Keratinocyte (primary cell): ENCODE data around the gene NLRP10. TPM values are rescaled to one million over a fixed set of nuclear protein-coding genes. Genes with fewer than 3 reads are reported as not detected.

Source experiments
- DNase-seq: peaks from one replicate; pipeline ENCODE4 v3.0.0-alpha.2; 2011; ENCODE audit warnings: low read depth, missing footprints, low spot score
- FAIRE-seq: peaks from 2 replicates; lab custom pipeline; 2011; peaks lifted over from hg19 to GRCh38; lab: Jason Lieb, UNC
- H2AFZ ChIP-seq: 2 replicates; pipeline ENCODE4 v1.6.0; 2012; ENCODE audit warnings: low read length, control low read depth, inconsistent platforms; ENCODE audit not compliant: control insufficient read depth
- H3K27ac ChIP-seq: 2 replicates; pipeline ENCODE4 v1.5.1; 2011; ENCODE audit warnings: low read length; ENCODE audit not compliant: control insufficient read depth, insufficient read depth
- H3K27me3 ChIP-seq: 3 replicates; pipeline ENCODE4 v1.6.0; 2011; ENCODE audit warnings: low read length; ENCODE audit not compliant: control insufficient read depth, insufficient read depth; ENCODE audit errors: extremely low read depth
- H3K36me3 ChIP-seq, 2 experiments: 2 replicates in 1 of 2; 3 replicates in 1 of 2; pipeline ENCODE4 v1.5.1; 2011; ENCODE audit warnings: low read length in 2 of 2, mild to moderate bottlenecking in 1 of 2; ENCODE audit not compliant: control insufficient read depth in 2 of 2, insufficient read depth in 2 of 2; ENCODE audit errors: extremely low read depth in 1 of 2
- H3K4me1 ChIP-seq: 3 replicates; pipeline ENCODE4 v1.5.1; 2011; ENCODE audit warnings: low read length; ENCODE audit not compliant: control insufficient read depth, insufficient read depth; ENCODE audit errors: extremely low read depth
- H3K4me2 ChIP-seq: 3 replicates; pipeline ENCODE4 v1.6.0; 2011; ENCODE audit warnings: low read depth, low read length; ENCODE audit not compliant: control insufficient read depth, insufficient read depth; ENCODE audit errors: extremely low read depth
- H3K4me3 ChIP-seq, 3 experiments: fragments of 200-600 bp in 1 of 3; sonication (generic) in 1 of 3; 2 replicates in 2 of 3; 3 replicates in 1 of 3; pipeline ENCODE4 v1.5.1; 2011 to 2016; ENCODE audit warnings: low read length in 3 of 3, mild to moderate bottlenecking in 3 of 3, control low read depth in 2 of 3, inconsistent platforms in 1 of 3, low read depth in 1 of 3, mixed read lengths in 1 of 3, mixed run types in 1 of 3, moderate library complexity in 1 of 3; ENCODE audit not compliant: control insufficient read depth in 2 of 3, insufficient read depth in 2 of 3; ENCODE audit errors: extremely low read depth in 1 of 3
- H3K79me2 ChIP-seq: 2 replicates; pipeline ENCODE4 v1.6.0; 2012; ENCODE audit warnings: low read length; ENCODE audit not compliant: control insufficient read depth, insufficient read depth
- H3K9ac ChIP-seq: 3 replicates; pipeline ENCODE4 v1.6.0; 2011; ENCODE audit warnings: low read length; ENCODE audit not compliant: control insufficient read depth, insufficient read depth; ENCODE audit errors: extremely low read depth
- H3K9me1 ChIP-seq: 3 replicates; pipeline ENCODE4 v1.6.0; 2011; ENCODE audit warnings: low read length; ENCODE audit not compliant: control insufficient read depth, insufficient read depth; ENCODE audit errors: extremely low read depth
- H3K9me3 ChIP-seq: 2 replicates; pipeline ENCODE4 v1.5.1; 2012; ENCODE audit warnings: low read depth, low read length; ENCODE audit not compliant: control insufficient read depth
- H4K20me1 ChIP-seq: 3 replicates; pipeline ENCODE4 v1.6.0; 2011; ENCODE audit warnings: low read length; ENCODE audit not compliant: control insufficient read depth, insufficient read depth; ENCODE audit errors: extremely low read depth
- CTCF ChIP-seq, 3 experiments: IDR thresholded peaks in 1 of 3; conservative IDR thresholded peaks in 1 of 3; optimal IDR thresholded peaks in 1 of 3; 2 replicates in 2 of 3; 3 replicates in 1 of 3; pipeline versions ENCODE3 to v1.5.1; 2011; ENCODE audit warnings: low read length in 3 of 3, mild to moderate bottlenecking in 3 of 3, moderate library complexity in 2 of 3, control low read depth in 1 of 3, inconsistent platforms in 1 of 3; ENCODE audit not compliant: insufficient read depth in 2 of 3; ENCODE audit errors: extremely low read depth in 1 of 3
- EZH2 ChIP-seq: IDR thresholded peaks from one replicate; pipeline ENCODE4 v1.6.1; 2012; ENCODE audit warnings: inconsistent platforms, mild to moderate bottlenecking, low read length, moderate library complexity
- dilution Hi-C: fragments of 300-500 bp; cut with MboI; formaldehyde crosslinking; loops from one replicate; pipeline ENCODE4 v1.7.0; 2020; ENCODE audit warnings: low sequenced_read_pairs; ENCODE audit not compliant: extremely low pct_ligation_motif_present
- polyA plus RNA-seq, 5 experiments: library from polyadenylated mRNA; depleted of rRNA in 3 of 5; stranded (reverse) in 3 of 5; stranded (forward) in 1 of 5; unstranded in 1 of 5; fragments of >200 nt; gene quantifications; 1 replicate in 1 of 5; 2 replicates in 3 of 5; 3 replicates in 1 of 5; pipeline versions ENCODE4 v1.2.1 to v1.2.3, GENCODE V29; 2011 to 2012; ENCODE audit warnings: missing spikeins in 2 of 5, low read depth in 1 of 5, low replicate concordance in 1 of 5

Gene NLRP10
- polyA plus RNA-seq, 1 donor (not counting 4 experiments of a cell fraction or from before 2014, with no cell fraction given) = 7.1 TPM

DNA sequence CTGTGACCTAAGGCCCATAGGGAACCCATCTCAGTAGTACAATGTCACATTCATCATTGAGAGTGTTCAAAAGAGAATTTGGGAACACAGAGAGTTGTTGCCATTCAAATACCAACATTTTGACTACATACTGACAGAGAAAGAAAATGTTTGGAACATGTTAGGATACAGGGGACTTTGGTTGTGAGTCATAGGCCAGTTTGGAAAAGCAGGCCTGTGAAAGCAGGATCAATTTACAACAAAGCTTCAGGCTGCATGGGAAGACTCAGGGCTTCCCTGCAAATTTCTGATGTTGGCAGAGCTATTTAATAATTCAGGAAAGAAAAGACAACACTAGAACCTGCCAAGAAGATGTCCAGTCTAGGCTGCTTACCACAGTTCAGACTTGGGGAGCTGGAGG is 374 bp downstream of the NLRP10 start:
- dilution Hi-C loops = no loop called here
- Histone ChIP-seq H3K27me3 (peaks cover 2% of the 10 kb centered on the region), H2AFZ (peak overlapping the region; percentile 55), H3K4me3 (peak overlapping the region in 1 of 3 experiments; percentile 22), H3K4me2 (peak overlapping the region; percentile 77), H3K36me3 (no peaks in the 10 kb centered on the region), H3K27ac (peak overlapping the region; percentile 91), H3K79me2 (no peaks in the 10 kb centered on the region), H3K4me1 (peaks cover 51% of the 10 kb centered on the region), H3K9me3 (no peaks in the 10 kb centered on the region), H4K20me1 (no peaks in the 10 kb centered on the region), H3K9me1 (no peaks in the 10 kb centered on the region), H3K9ac (peak overlapping the region; percentile 72)
- TF ChIP-seq EZH2 (no peak), CTCF (optimal IDR thresholded peaks at IDR 0.05 in 1 of 3, IDR thresholded peaks at IDR 0.05 in 1 of 3, conservative IDR thresholded peaks at IDR 0.05 in 1 of 3; ENCODE audit: extremely low read depth in 1 of 3, insufficient read depth in 2 of 3, low read length in 3 of 3) (no peak)
- DNase-seq = no peak
- FAIRE-seq = peak; percentile 73

GRCh38 chr11:7964261-7964660 is 986 bp downstream of the NLRP10 start:
- Histone ChIP-seq H3K27me3 (peaks cover 3% of the 10 kb centered on the region), H4K20me1 (no peaks in the 10 kb centered on the region), H3K4me2 (no peak overlapping the region), H3K9me1 (no peaks in the 10 kb centered on the region), H3K9me3 (no peaks in the 10 kb centered on the region), H3K4me1 (peaks cover 48% of the 10 kb centered on the region), H2AFZ (no peak overlapping the region), H3K79me2 (no peaks in the 10 kb centered on the region), H3K36me3 (no peaks in the 10 kb centered on the region), H3K4me3 (no peak overlapping the region), H3K27ac (peak overlapping the region; percentile 91), H3K9ac (no peak overlapping the region)
- TF ChIP-seq CTCF (optimal IDR thresholded peaks at IDR 0.05 in 1 of 3, IDR thresholded peaks at IDR 0.05 in 1 of 3, conservative IDR thresholded peaks at IDR 0.05 in 1 of 3; ENCODE audit: extremely low read depth in 1 of 3, insufficient read depth in 2 of 3, low read length in 3 of 3) = no peak
- TF ChIP-seq EZH2 = no peak
- FAIRE-seq (no peak), DNase-seq (no peak)
- dilution Hi-C loops = no loop called here
